Astrocyte (in vitro differentiated cells and primary cell): ENCODE data around the gene WDR86. TPM values are rescaled to one million over a fixed set of nuclear protein-coding genes. Genes with fewer than 3 reads are reported as not detected.

ENCODE experiments used
- DNase-seq: peaks from one replicate; pipeline ENCODE4 v3.0.0-alpha.2; 2010; ENCODE audit warnings: low read depth
- FAIRE-seq: peaks from 2 replicates; lab custom pipeline; 2011; peaks lifted over from hg19 to GRCh38; lab: Jason Lieb, UNC
- H2AFZ ChIP-seq: 2 replicates; pipeline ENCODE4 v1.6.0; 2012; ENCODE audit warnings: low read depth, low read length, inconsistent platforms
- H3K27ac ChIP-seq: 2 replicates; pipeline ENCODE4 v1.5.1; 2011; ENCODE audit warnings: low read depth, low read length, inconsistent platforms
- H3K27me3 ChIP-seq: 2 replicates; pipeline ENCODE4 v1.6.0; 2011; ENCODE audit warnings: low read length, inconsistent platforms; ENCODE audit not compliant: insufficient read depth
- H3K36me3 ChIP-seq: 2 replicates; pipeline ENCODE4 v1.5.1; 2011; ENCODE audit warnings: low read length, inconsistent platforms; ENCODE audit not compliant: insufficient read depth
- H3K4me1 ChIP-seq: 2 replicates; pipeline ENCODE4 v1.5.1; 2011; ENCODE audit warnings: low read length, inconsistent platforms; ENCODE audit not compliant: insufficient read depth
- H3K4me2 ChIP-seq: 2 replicates; pipeline ENCODE4 v1.6.0; 2012; ENCODE audit warnings: low read length, inconsistent platforms
- H3K4me3 ChIP-seq: 2 replicates; pipeline ENCODE4 v1.5.1; 2011; ENCODE audit warnings: low read depth, mild to moderate bottlenecking, low read length, inconsistent platforms; ENCODE audit not compliant: insufficient read depth
- H3K79me2 ChIP-seq: 2 replicates; pipeline ENCODE4 v1.6.0; 2012; ENCODE audit warnings: mild to moderate bottlenecking, low read length, inconsistent platforms; ENCODE audit not compliant: insufficient read depth
- H3K9ac ChIP-seq: 2 replicates; pipeline ENCODE4 v1.6.0; 2012; ENCODE audit warnings: mild to moderate bottlenecking, low read length, inconsistent platforms
- H3K9me3 ChIP-seq: 2 replicates; pipeline ENCODE4 v1.5.1; 2012; ENCODE audit warnings: low read depth, mild to moderate bottlenecking, low read length, inconsistent platforms; ENCODE audit not compliant: insufficient read depth
- H4K20me1 ChIP-seq: 2 replicates; pipeline ENCODE4 v1.6.0; 2012; ENCODE audit warnings: low read length, inconsistent platforms; ENCODE audit not compliant: insufficient read depth
- H3K27ac Mint-ChIP-seq: one replicate; pipeline ENCODE4 v1.8.0; 2021; ENCODE audit warnings: mild to moderate bottlenecking, mixed read lengths; ENCODE audit not compliant: unreplicated experiment
- H3K27me3 Mint-ChIP-seq: one replicate; pipeline ENCODE4 v1.8.0; 2021; ENCODE audit warnings: low read depth, mixed read lengths; ENCODE audit not compliant: unreplicated experiment
- H3K36me3 Mint-ChIP-seq: one replicate; pipeline ENCODE4 v1.8.0; 2021; ENCODE audit warnings: low read depth, mixed read lengths; ENCODE audit not compliant: unreplicated experiment
- H3K4me1 Mint-ChIP-seq: one replicate; pipeline ENCODE4 v1.8.0; 2021; ENCODE audit warnings: low read depth, mixed read lengths; ENCODE audit not compliant: unreplicated experiment
- H3K4me3 Mint-ChIP-seq: one replicate; pipeline ENCODE4 v1.8.0; 2021; ENCODE audit warnings: mild to moderate bottlenecking, moderate library complexity, mixed read lengths; ENCODE audit not compliant: unreplicated experiment
- H3K9me3 Mint-ChIP-seq: one replicate; pipeline ENCODE4 v1.8.0; 2021; ENCODE audit warnings: mild to moderate bottlenecking, mixed read lengths; ENCODE audit not compliant: unreplicated experiment
- CTCF ChIP-seq: IDR thresholded peaks from 2 replicates; pipeline ENCODE4 v1.5.1; 2011; ENCODE audit warnings: low read depth, mild to moderate bottlenecking, inconsistent platforms, low read length, moderate library complexity; ENCODE audit not compliant: insufficient read depth
- EZH2 ChIP-seq: IDR thresholded peaks from 2 replicates; pipeline ENCODE4 v1.6.1; 2012; ENCODE audit warnings: mild to moderate bottlenecking, low read length, inconsistent platforms; ENCODE audit not compliant: insufficient read depth
- total RNA-seq: library from RNA; stranded (reverse); gene quantifications from 2 replicates; pipeline ENCODE4 v1.2.1, GENCODE V29; 2021

WDR86 gene
- total RNA-seq, 1 donor from 2014 or later: 3.6 TPM

GRCh38 chr7:151446412-151446811 is 36.6 kb upstream of the WDR86 start:
- no peaks in the 10 kb centered on the region for H3K9me3 Mint-ChIP-seq
- TF ChIP-seq EZH2 (no peak), CTCF (no peak)
- H4K20me1 ChIP-seq: no peaks in the 10 kb centered on the region
- FAIRE-seq: no peak
- H3K36me3 Mint-ChIP-seq: no peaks in the 10 kb centered on the region
- H3K27me3 ChIP-seq: no peaks in the 10 kb centered on the region
- DNase-seq: no peak
- H3K27ac Mint-ChIP-seq: no peak overlapping the region
- no peak overlapping the region for H3K4me3 ChIP-seq
- no peaks in the 10 kb centered on the region for H3K36me3 ChIP-seq
- H3K9ac ChIP-seq: no peak overlapping the region
- no peak overlapping the region for H3K27ac ChIP-seq
- H3K27me3 Mint-ChIP-seq: peaks cover 30% of the 10 kb centered on the region
- H3K4me1 ChIP-seq: peaks cover 3% of the 10 kb centered on the region
- H3K4me1 Mint-ChIP-seq: peaks cover 6% of the 10 kb centered on the region
- H3K79me2 ChIP-seq: no peaks in the 10 kb centered on the region
- no peak overlapping the region for H3K4me2 ChIP-seq
- no peak overlapping the region for H3K4me3 Mint-ChIP-seq
- H3K9me3 ChIP-seq: no peaks in the 10 kb centered on the region
- no peak overlapping the region for H2AFZ ChIP-seq

GRCh38 chr7:151444632-151445031 is 34.8 kb upstream of the WDR86 start:
- Histone ChIP-seq H3K79me2 (no peaks in the 10 kb centered on the region), H2AFZ (no peak overlapping the region), H3K27ac (no peak overlapping the region), H3K4me3 (no peak overlapping the region), H3K9me3 (no peaks in the 10 kb centered on the region), H3K4me2 (no peak overlapping the region), H3K4me1 (peaks cover 12% of the 10 kb centered on the region), H3K9ac (no peak overlapping the region), H4K20me1 (no peaks in the 10 kb centered on the region), H3K36me3 (no peaks in the 10 kb centered on the region), H3K27me3 (peaks cover under 1% of the 10 kb centered on the region)
- no peak for TF ChIP-seq EZH2
- no peak for TF ChIP-seq CTCF
- H3K4me1 Mint-ChIP-seq: peaks cover 15% of the 10 kb centered on the region
- FAIRE-seq (no peak), DNase-seq (no peak)
- H3K27me3 Mint-ChIP-seq: peaks cover 27% of the 10 kb centered on the region
- no peaks in the 10 kb centered on the region for H3K9me3 Mint-ChIP-seq
- H3K27ac Mint-ChIP-seq: no peak overlapping the region
- no peaks in the 10 kb centered on the region for H3K36me3 Mint-ChIP-seq
- H3K4me3 Mint-ChIP-seq: no peak overlapping the region

- H3K36me3 Mint-ChIP-seq: no peaks in the 10 kb centered on the region
- peaks cover 39% of the 10 kb centered on the region for H3K27me3 Mint-ChIP-seq
- no peak overlapping the region for H3K4me3 Mint-ChIP-seq
- H3K4me3 ChIP-seq: no peak overlapping the region
- no peak overlapping the region for H3K4me2 ChIP-seq
- no peak overlapping the region for H3K9ac ChIP-seq
- H3K4me1 ChIP-seq: peaks cover 11% of the 10 kb centered on the region
- no peak for DNase-seq
- TF ChIP-seq CTCF: no peak
- TF ChIP-seq EZH2: no peak
- H3K27ac ChIP-seq: no peak overlapping the region
- H3K4me1 Mint-ChIP-seq: peaks cover 15% of the 10 kb centered on the region
- H3K27ac Mint-ChIP-seq: no peak overlapping the region
- no peaks in the 10 kb centered on the region for H4K20me1 ChIP-seq
- no peaks in the 10 kb centered on the region for H3K9me3 ChIP-seq
- no peaks in the 10 kb centered on the region for H3K79me2 ChIP-seq
- peaks cover 7% of the 10 kb centered on the region for H3K27me3 ChIP-seq
- H3K9me3 Mint-ChIP-seq: peaks cover 3% of the 10 kb centered on the region
- no peaks in the 10 kb centered on the region for H3K36me3 ChIP-seq
- no peak overlapping the region for H2AFZ ChIP-seq
- no peak for FAIRE-seq
Measured at GRCh38 chr7:151442776-151443496, 33.1 kb upstream of the WDR86 start.
